Endothelial cell (in vitro differentiated cells): Measurements from ENCODE around the gene CFAP46. TPM values are rescaled to one million over a fixed set of nuclear protein-coding genes. Genes with fewer than 3 reads are reported as not detected.
"Not testable (repeated sequence)": the region's sequence is repeated elsewhere in the genome, so short reads cannot be mapped to it uniquely, and the experiment has no call there.

Source experiments
- DNase-seq: peaks from one replicate; pipeline ENCODE4 v3.0.0; 2021; ENCODE audit warnings: low spot score
- H3K27ac Mint-ChIP-seq: one replicate; pipeline ENCODE4 v1.8.0; 2021; ENCODE audit warnings: mixed read lengths, inconsistent platforms; ENCODE audit not compliant: unreplicated experiment
- H3K27me3 Mint-ChIP-seq: one replicate; pipeline ENCODE4 v1.8.0; 2021; ENCODE audit warnings: mild to moderate bottlenecking, moderate library complexity, mixed read lengths, inconsistent platforms; ENCODE audit not compliant: unreplicated experiment
- H3K36me3 Mint-ChIP-seq: one replicate; pipeline ENCODE4 v1.8.0; 2021; ENCODE audit warnings: mild to moderate bottlenecking, low read depth, mixed read lengths, inconsistent platforms; ENCODE audit not compliant: unreplicated experiment
- H3K4me1 Mint-ChIP-seq: one replicate; pipeline ENCODE4 v1.8.0; 2021; ENCODE audit warnings: mild to moderate bottlenecking, mixed read lengths, inconsistent platforms; ENCODE audit not compliant: unreplicated experiment
- H3K4me3 Mint-ChIP-seq: one replicate; pipeline ENCODE4 v1.8.0; 2021; ENCODE audit warnings: mild to moderate bottlenecking, mixed read lengths, inconsistent platforms; ENCODE audit not compliant: unreplicated experiment
- H3K9me3 Mint-ChIP-seq: one replicate; pipeline ENCODE4 v1.8.0; 2021; ENCODE audit warnings: mixed read lengths, inconsistent platforms; ENCODE audit not compliant: unreplicated experiment
- total RNA-seq: library from RNA; stranded (reverse); fragmentation: NEBNext Ultra II Directional; extraction: Animal tissue kit (Norgen Biotek cat#: 25700); gene quantifications from one replicate; pipeline ENCODE4 v1.2.1, GENCODE V29; 2021; ENCODE audit not compliant: unreplicated experiment
- TF ChIP-seq, protein P1 (sequence below): fragments of 200-600 bp; sonication (generic); IDR thresholded peaks from one replicate; pipeline ENCODE4 v1.5.0; 2021; ENCODE audit warnings: antibody characterized with exemption; ENCODE audit not compliant: unreplicated experiment

Gene CFAP46
- total RNA-seq, 1 donor from 2014 or later: 0.95 TPM

DNA sequence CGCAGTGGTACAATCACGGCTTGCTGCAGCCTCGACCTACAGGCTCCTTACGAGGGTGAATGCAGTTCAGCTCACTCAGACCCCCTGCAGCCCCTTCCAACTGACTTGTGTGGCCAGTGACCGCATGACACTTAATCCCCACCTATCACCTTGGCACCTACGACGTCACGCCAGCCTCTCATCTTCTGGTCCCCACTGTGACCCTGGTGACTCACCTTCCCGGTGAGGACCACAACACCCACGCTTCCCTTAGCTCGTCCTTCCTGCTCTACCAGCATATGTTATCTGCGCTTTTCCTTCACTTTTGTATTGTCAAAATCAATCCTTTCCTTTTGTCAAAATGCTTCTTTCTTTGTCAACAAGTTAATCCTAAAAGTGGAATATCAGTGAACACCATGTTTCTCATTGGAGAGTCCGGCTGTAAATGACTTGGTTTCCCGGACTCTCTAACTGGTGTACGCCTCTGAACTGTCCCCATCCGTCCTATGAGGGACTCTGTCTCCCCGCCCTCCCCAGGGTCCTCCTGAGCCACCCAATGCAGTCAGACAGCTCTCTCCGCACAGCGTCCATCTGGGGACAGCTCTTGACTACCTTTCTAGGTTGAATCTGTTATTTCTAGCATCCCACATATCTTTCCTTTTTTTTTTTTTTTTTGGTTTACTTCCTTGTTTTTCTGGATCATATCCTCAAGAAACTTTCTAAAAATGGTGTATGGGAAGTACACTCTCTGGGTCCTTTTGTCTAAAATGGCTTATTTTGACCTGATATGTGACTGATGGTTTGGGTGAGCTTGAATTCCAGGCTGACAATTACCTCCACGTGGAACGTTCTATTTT, 37.3 kb downstream of the CFAP46 start:
- H3K27me3 Mint-ChIP-seq: peaks cover 8% of the 10 kb centered on the region

DNA sequence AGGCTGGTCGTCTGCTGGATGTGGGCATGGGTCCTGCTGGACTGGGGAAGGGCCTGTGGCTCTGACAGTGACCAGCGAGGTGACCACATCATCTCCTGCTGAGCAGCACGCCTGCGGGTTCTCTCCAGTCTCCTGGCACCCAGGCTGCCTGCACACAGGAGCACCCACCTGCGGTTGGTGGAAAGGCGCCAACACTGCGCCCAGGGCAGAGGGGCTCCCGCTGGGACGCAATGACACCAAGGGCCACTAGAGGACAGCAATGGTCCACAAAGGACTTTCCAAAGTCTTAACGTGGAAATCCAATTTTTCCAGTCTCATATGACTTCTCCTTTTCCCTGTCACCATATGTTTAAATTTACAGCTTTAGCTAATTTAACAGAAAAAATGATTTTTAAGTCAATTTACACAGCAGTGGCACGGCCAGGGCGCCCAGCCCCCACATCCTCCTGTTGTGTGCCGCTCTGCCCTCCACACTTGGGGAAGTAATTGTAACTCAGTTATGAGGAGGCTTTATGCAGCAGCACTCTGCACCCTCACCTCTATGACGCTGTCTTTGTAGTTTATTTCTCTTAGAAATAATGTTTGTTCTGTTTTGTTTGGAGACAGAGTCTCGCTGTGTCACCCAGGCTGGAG, 38.1 kb downstream of the CFAP46 start:
- Mint-ChIP-seq H3K4me1 (no peaks in the 10 kb centered on the region), H3K9me3 (no peaks in the 10 kb centered on the region), H3K27me3 (peaks cover 7% of the 10 kb centered on the region), H3K36me3 (peaks cover 6% of the 10 kb centered on the region), H3K27ac (no peak overlapping the region), H3K4me3 (no peak overlapping the region)
- TF ChIP-seq, protein P1, sequence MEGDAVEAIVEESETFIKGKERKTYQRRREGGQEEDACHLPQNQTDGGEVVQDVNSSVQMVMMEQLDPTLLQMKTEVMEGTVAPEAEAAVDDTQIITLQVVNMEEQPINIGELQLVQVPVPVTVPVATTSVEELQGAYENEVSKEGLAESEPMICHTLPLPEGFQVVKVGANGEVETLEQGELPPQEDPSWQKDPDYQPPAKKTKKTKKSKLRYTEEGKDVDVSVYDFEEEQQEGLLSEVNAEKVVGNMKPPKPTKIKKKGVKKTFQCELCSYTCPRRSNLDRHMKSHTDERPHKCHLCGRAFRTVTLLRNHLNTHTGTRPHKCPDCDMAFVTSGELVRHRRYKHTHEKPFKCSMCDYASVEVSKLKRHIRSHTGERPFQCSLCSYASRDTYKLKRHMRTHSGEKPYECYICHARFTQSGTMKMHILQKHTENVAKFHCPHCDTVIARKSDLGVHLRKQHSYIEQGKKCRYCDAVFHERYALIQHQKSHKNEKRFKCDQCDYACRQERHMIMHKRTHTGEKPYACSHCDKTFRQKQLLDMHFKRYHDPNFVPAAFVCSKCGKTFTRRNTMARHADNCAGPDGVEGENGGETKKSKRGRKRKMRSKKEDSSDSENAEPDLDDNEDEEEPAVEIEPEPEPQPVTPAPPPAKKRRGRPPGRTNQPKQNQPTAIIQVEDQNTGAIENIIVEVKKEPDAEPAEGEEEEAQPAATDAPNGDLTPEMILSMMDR: peak; percentile 75
- DNase-seq: peak; percentile 50

More for the DNA sequence above, 37.3 kb downstream of the CFAP46 start:
- H3K9me3 Mint-ChIP-seq: no peaks in the 10 kb centered on the region
- TF ChIP-seq, protein P1: no peak
- H3K27ac Mint-ChIP-seq: no peak overlapping the region
- H3K4me3 Mint-ChIP-seq: no peak overlapping the region
- H3K4me1 Mint-ChIP-seq: no peaks in the 10 kb centered on the region
- no peak for DNase-seq
- H3K36me3 Mint-ChIP-seq: peaks cover 6% of the 10 kb centered on the region

DNA sequence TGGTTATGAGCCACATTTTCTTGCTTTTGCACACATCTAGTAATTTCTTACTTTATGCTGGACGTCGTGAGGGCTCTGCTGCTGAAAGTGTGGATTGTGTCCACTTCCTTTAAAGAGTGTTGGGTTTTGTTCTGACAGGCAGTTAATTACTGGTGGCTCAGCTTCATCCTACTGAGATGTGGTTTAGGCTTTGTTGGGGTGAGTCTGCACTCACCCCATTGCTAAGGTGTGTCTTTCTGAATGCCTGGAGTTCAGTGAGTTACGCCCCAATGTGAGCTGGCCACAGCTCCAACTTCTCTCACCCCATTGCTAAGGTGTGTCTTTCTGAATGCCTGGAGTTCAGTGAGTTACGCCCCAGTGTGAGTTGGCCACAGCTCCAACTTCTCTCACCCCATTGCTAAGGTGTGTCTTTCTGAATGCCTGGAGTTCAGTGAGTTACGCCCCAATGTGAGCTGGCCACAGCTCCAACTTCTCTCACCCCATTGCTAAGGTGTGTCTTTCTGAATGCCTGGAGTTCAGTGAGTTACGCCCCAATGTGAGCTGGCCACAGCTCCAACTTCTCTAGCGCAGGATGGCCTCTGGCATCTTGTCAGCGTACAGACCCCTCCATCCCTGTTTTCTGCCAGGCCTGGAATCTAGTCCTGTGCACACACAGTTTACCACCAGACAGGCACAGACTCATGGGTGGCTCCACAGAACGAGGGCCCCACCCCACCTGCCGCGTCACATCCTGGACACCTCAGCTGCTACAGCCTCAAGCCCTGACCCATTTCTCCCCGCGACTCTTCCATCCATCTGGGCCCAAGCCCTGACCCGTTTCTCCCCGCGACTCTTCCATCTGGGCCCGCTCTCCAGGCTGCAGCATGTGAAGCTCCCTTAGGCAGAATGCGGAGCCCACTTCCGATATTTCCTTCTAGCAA, 39.5 kb downstream of the CFAP46 start:
- not testable (repeated sequence) for H3K36me3 Mint-ChIP-seq, DNase-seq, H3K27ac Mint-ChIP-seq, H3K4me1 Mint-ChIP-seq, H3K4me3 Mint-ChIP-seq, H3K27me3 Mint-ChIP-seq, H3K9me3 Mint-ChIP-seq

DNA sequence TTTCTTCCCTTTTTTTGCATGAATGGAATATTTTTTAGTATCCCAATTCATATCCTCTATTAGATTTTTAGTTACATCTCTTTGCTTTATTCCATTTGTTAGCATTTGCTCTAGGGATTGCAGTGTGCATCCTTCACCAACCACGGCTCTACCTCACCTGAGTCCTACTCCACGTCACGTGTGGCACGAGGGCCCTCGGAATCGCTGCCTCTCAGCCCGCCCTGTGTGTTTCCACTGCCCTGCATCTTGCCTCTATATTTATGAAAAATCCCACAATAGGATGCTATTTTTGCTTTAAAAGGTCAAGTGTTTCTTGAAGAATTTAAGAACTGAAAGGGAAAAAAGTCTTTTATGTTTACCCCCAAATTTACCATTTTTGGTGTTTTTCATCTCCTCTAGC, 41.0 kb downstream of the CFAP46 start:
- DNase-seq: no peak
- H3K27me3 Mint-ChIP-seq: peaks cover 6% of the 10 kb centered on the region
- H3K27ac Mint-ChIP-seq: no peak overlapping the region
- TF ChIP-seq, protein P1: no peak
- H3K4me3 Mint-ChIP-seq: no peak overlapping the region
- H3K9me3 Mint-ChIP-seq: no peaks in the 10 kb centered on the region
- H3K36me3 Mint-ChIP-seq: peaks cover 6% of the 10 kb centered on the region
- H3K4me1 Mint-ChIP-seq: no peaks in the 10 kb centered on the region

DNA sequence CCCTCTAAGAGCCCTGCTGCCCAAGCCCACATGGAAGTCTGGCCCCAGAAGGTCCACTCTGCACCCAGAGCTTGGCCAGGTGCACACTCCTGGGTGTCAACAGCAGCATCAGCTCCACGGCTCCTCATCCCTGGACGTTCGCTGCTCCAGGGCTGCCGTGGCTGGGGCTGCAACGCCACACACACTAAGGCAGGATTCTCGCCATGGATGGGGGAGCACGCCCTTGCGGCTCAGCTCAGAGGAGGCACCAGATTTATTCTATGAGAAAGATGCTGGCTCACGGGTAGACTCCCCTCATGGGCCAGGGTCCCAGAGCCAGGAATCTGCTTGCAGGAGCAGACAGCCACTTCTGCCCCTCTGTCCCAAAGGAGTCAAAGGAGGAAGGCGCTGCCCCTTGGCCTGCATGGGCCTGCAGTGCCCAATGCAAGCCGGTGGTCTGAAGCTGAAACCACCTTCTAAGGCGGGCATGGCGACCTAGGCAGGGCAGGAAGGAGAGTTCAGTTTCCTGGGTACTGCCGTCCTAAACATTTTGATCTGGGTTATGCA, 42.1 kb downstream of the CFAP46 start:
- Mint-ChIP-seq H3K36me3 (peaks cover 4% of the 10 kb centered on the region), H3K9me3 (no peaks in the 10 kb centered on the region), H3K4me3 (no peak overlapping the region), H3K4me1 (no peaks in the 10 kb centered on the region), H3K27ac (no peak overlapping the region), H3K27me3 (peaks cover 4% of the 10 kb centered on the region)
- TF ChIP-seq, protein P1: no peak
- no peak for DNase-seq
